HG03095 (cell line): ENCODE results near the gene CENPE.
"Not testable (repeated sequence)": the region's sequence is repeated elsewhere in the genome, so short reads cannot be mapped to it uniquely, and the experiment has no call there.

ENCODE experiments used
- ATAC-seq: cut with Tn5 transposase; IDR thresholded peaks from one replicate; pipeline ENCODE4 v1.9.1; 2021; ENCODE audit warnings: moderate library complexity; ENCODE audit not compliant: unreplicated experiment

Gene CENPE, protein sequence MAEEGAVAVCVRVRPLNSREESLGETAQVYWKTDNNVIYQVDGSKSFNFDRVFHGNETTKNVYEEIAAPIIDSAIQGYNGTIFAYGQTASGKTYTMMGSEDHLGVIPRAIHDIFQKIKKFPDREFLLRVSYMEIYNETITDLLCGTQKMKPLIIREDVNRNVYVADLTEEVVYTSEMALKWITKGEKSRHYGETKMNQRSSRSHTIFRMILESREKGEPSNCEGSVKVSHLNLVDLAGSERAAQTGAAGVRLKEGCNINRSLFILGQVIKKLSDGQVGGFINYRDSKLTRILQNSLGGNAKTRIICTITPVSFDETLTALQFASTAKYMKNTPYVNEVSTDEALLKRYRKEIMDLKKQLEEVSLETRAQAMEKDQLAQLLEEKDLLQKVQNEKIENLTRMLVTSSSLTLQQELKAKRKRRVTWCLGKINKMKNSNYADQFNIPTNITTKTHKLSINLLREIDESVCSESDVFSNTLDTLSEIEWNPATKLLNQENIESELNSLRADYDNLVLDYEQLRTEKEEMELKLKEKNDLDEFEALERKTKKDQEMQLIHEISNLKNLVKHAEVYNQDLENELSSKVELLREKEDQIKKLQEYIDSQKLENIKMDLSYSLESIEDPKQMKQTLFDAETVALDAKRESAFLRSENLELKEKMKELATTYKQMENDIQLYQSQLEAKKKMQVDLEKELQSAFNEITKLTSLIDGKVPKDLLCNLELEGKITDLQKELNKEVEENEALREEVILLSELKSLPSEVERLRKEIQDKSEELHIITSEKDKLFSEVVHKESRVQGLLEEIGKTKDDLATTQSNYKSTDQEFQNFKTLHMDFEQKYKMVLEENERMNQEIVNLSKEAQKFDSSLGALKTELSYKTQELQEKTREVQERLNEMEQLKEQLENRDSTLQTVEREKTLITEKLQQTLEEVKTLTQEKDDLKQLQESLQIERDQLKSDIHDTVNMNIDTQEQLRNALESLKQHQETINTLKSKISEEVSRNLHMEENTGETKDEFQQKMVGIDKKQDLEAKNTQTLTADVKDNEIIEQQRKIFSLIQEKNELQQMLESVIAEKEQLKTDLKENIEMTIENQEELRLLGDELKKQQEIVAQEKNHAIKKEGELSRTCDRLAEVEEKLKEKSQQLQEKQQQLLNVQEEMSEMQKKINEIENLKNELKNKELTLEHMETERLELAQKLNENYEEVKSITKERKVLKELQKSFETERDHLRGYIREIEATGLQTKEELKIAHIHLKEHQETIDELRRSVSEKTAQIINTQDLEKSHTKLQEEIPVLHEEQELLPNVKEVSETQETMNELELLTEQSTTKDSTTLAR (N-terminal part only)

GRCh38 chr4:103198111-103198765, at the start of gene CENPE:
TSS of gene CENPE (minus strand) at chr4:103198343. CDS start at chr4:103198319, 24 bp downstream.
- peak; percentile 95 for ATAC-seq

DNA sequence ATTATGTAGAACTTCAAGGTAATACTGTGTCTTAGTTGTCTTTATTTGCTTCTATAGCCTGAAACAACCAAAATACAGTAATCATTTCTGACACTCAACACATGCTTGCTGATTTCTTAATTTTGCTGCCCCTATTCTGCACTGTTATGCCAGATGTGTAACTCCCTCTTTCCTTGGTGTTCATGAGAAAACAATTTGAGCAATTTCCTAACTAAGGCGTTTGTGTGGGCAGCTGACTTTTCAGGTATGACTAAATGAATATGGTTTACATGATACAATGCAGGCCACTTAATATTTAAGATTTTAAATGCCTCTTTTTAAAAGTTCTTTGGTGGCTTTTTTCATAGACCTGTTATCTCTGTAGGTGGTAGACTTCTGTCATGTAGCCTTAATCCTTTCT, 46.1 kb upstream of the CENPE start:
- no peak for ATAC-seq

GRCh38 chr4:103230938-103231337, 32.8 kb upstream of the CENPE start:
- ATAC-seq: not testable (repeated sequence)

DNA sequence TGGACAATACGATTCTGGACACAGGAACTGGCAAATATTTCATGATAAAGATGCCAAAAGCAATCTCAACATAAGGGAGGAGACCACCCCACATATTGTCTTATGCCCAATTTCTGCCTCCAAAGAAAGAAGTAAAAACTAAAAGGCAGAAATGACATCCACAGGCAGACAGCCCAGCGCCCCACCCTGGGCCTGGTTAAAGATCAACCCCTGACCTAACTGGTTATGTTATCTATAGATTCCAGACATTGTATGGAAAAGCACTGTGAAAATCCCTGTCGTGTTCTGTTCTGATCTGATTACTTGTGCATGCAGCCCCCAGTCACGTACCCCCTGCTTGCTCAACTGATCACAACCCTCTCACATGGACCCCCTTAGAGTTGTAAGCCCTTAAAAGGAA, 25.4 kb upstream of the CENPE start:
- ATAC-seq: not testable (repeated sequence)

GRCh38 chr4:103207673-103208072, 9.5 kb upstream of the CENPE start:
- no peak for ATAC-seq

- no peak for ATAC-seq
These were observed 6.0 kb upstream of the CENPE start for GRCh38 chr4:103204111-103204510.

- ATAC-seq: no peak
These were observed 3.6 kb upstream of the CENPE start for GRCh38 chr4:103201724-103202123.

GRCh38 chr4:103201253-103201652, 3.1 kb upstream of the CENPE start:
- ATAC-seq: no peak

GRCh38 chr4:103199009-103199408, 866 bp upstream of the CENPE start:
- ATAC-seq: no peak

- peak; percentile 36 for ATAC-seq
These were observed 405 bp downstream of the CENPE start for GRCh38 chr4:103197765-103198110.

GRCh38 chr4:103193457-103193856, 4.7 kb downstream of the CENPE start:
- no peak for ATAC-seq

GRCh38 chr4:103171006-103171405, 27.1 kb downstream of the CENPE start:
- no peak for ATAC-seq

DNA sequence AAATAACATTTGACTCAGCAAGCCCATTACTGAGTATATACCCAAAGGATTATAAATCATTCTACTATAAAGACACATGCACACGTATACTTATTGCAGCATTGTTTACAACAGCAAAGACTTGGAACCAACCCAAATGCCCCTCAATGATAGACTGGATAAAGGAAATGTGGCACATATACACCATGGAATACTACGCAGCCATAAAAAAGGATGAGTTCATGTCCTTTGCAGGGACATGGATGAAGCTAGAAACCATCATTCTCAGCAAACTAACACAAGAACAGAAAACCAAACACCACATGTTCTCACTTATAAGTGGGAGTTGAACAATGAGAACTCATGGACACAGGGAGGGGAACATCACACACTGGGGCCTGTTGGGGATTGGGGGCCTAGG, 28.4 kb downstream of the CENPE start:
- ATAC-seq: not testable (repeated sequence)

DNA sequence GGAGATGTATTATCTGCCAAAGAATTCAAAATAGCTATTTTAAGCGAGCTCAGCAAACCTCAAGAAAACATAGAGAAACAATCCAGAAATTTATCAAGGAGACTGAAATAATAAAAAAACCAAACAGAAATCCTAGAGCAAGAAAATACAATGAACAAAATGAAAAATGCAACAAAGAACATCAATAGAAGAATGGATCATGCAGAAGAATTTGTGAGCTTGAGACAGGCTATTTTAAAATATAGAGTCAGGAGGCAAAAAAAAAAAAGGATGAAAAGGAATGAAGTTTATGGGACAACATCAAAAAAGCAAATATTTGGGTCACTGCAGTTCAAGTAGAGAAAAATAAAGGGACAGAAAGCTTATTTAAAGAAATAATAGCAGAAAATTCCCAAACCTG, 29.1 kb downstream of the CENPE start:
- no peak for ATAC-seq

DNA sequence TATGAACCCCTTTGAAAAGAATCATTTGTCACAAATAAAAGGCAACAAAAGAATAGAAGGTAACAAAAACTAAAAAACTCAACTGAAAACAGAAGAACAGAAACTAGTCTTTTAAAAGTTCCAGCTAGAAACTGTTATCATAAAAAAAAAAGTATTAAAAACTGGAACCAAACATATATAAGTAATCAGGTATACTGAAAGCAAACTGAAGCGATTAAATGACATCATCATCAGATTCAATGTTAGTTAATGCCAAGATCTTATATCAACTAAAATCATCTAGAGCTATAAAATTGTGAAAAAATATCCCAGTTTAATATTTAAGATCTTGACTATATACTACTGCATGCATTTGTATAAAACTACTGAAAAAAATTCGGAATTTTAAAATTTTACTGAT, 36.0 kb downstream of the CENPE start:
- ATAC-seq: no peak

DNA sequence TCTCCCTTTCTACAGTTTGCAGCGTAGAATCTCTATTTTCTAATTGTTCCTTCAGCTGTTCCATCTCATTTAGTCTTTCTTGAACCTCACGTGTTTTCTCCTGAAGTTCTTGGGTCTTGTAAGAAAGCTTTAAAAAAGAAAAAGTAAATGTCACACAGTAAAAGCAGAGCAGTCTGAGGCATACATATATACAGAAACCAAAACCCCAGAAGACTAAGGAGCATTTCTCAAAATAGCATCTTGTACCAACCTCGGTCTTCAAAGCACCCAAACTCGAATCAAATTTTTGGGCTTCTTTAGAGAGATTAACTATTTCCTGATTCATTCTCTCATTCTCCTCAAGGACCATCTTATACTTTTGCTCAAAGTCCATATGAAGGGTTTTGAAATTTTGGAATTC, 39.4 kb downstream of the CENPE start:
- ATAC-seq: no peak

- no peak for ATAC-seq
These were observed 42.0 kb downstream of the CENPE start for GRCh38 chr4:103156106-103156505.

DNA sequence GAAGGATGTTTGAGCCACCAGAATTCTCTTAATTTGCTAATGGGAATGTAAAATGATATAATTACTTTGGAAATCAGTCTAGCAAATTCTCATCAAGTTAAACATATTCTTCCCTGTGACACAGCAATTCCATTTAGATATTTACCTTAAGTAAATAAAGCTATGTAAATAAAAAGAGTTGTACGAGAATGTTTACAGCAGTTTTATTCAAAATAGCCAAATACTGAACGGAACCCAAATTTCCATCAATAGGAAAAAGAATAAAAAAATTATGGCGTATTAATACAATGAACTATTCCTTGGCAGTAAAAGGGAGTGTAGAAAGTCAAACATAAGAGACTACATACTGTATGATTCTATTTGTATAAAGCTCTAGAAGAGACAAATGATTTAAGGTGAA, 45.8 kb downstream of the CENPE start:
- no peak for ATAC-seq

DNA sequence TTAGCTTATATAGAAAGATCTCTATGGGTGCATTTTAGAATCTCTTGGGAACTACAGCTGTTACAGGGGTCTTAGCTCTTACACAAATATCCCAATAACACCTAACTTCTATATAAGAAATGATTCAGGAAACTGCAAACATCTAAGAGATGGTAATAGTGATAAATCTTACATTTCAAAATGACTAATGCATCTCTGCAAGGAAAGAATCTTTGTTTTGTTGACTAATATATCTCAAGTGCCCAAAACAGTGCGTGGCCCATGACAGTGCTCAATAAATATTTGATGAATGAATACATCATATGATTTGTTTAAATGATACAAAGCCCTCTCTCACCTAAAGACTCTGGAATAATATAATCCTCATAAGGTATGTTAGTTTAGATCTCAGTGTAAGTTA, 47.5 kb downstream of the CENPE start:
- ATAC-seq: no peak

DNA sequence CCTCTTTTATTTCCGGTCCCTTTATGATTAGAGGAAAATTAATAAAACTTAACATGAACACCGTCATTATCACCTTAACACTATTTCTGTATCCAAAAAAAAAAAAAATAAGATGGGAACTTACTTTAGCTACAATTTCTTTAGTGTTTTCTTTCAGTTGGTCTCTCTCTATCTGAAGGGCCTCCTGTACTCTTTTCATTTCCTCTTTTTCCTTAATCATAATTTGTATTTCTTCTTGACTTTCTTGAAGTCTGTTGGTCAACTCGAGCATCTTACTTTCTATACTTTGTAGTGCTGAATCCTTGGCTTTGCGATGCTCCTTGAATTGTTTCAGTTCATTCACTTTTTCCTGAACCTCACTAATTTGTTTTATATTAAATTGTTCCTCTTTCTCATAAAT, 53.2 kb downstream of the CENPE start:
- ATAC-seq: no peak

GRCh38 chr4:103137446-103137827, 60.7 kb downstream of the CENPE start:
- no peak for ATAC-seq
